Right lobe of liver (tissue), 6 donors: ENCODE results near the gene NFKBIL1. TPM values are rescaled to one million over a fixed set of nuclear protein-coding genes. Genes with fewer than 3 reads are reported as not detected.
"Not testable (repeated sequence)": the region's sequence is repeated elsewhere in the genome, so short reads cannot be mapped to it uniquely, and the experiment has no call there.

Experiments used
- ATAC-seq, 4 donors: fragments of 200-7000 bp; cut with Tn5 transposase; one replicate each; pipeline ENCODE4 v1.9.1; 2020; ENCODE audit warnings: mild to moderate bottlenecking in 4 of 4, moderate library complexity in 4 of 4
- DNase-seq, 3 donors: peaks; one replicate each; pipeline ENCODE4 v3.0.0-alpha.2; 2020
- H3K27ac ChIP-seq, 3 donors: fragments of 200-600 bp; one replicate each; pipeline ENCODE4 v1.8.0; 2022
- H3K27me3 ChIP-seq, 2 donors: fragments of 200-600 bp; one replicate each; pipeline ENCODE4 v1.8.0; 2022
- H3K36me3 ChIP-seq, 4 donors: fragments of 200-600 bp; sonication (generic) in 1 of 4; one replicate each; pipeline versions ENCODE4 v1.5.1 to v1.8.0; 2017 to 2022; ENCODE audit warnings: control low read depth in 1 of 4
- H3K4me1 ChIP-seq, 4 donors: fragments of 200-600 bp; sonication (generic) in 1 of 4; one replicate each; pipeline versions ENCODE4 v1.5.1 to v1.8.0; 2017 to 2022; ENCODE audit warnings: control low read depth in 1 of 4
- H3K4me3 ChIP-seq, 3 donors: fragments of 200-600 bp; one replicate each; pipeline ENCODE4 v1.8.0; 2022
- H3K9me3 ChIP-seq, 4 donors: fragments of 200-600 bp; sonication (generic) in 1 of 4; one replicate each; pipeline versions ENCODE4 v1.5.1 to v1.8.0; 2017 to 2022; ENCODE audit warnings: control low read depth in 1 of 4
- CTCF ChIP-seq, 4 donors: fragments of 200-600 bp in 3 of 4; fragments of 450-650 bp in 1 of 4; IDR thresholded peaks; one replicate each; pipeline versions ENCODE4 v1.5.1 to v1.8.0; 2016 to 2022; ENCODE audit warnings: antibody characterized with exemption in 4 of 4, mild to moderate bottlenecking in 2 of 4
- POLR2A ChIP-seq: fragments of 450-650 bp; IDR thresholded peaks from one replicate; pipeline ENCODE4 v1.6.1; 2017; ENCODE audit warnings: antibody characterized with exemption, mild to moderate bottlenecking
- WGBS: methylation state at CpG from one replicate; pipeline ENCODE4 v1.1.6; 2018; ENCODE audit warnings: low coverage, low lambda C conversion rate; ENCODE audit not compliant: insufficient coverage; ENCODE audit errors: missing lambda C conversion rate; 5-methylcytosine and 5-hydroxymethylcytosine counted together
- intact Hi-C, 2 donors: fragments of 100-400 bp; cut with DNase I; formaldehyde crosslinking; loops; one replicate each; pipeline versions ENCODE4 v1.11.2 to v1.14.1; 2022
- long read RNA-seq: library from polyadenylated mRNA; unstranded; transcript quantifications from one replicate; pipeline ENCODE4 v2.0.0, GENCODE V29; 2019
- total RNA-seq, 6 experiments: library from RNA; depleted of rRNA in 2 of 6; stranded (reverse); fragments of >200 nt in 2 of 6; fragmentation: NEBNext Ultra II Directional in 3 of 6; extraction: Animal tissue kit (Norgen Biotek cat#: 25700) in 3 of 6; gene quantifications; one replicate each; pipeline versions ENCODE4 v1.1.0 to v1.2.4, GENCODE V29; 2016 to 2023
- donor health status: DM: no; HTN: yes; CAD: no.
- donor health status: DM: no; HTN: no; CAD: no.
- donor health status: DM: no; HTN: no; CAD: no.
- donor health status: DM: no; HTN: yes; CAD: no.
- donor health status: DM: no; HTN: yes; CAD: no.

NFKBIL1 gene
- total RNA-seq: 10 to 100 TPM in 1 of 6 experiments, 1 to 10 TPM in 5; 7.5 to 10.2 (median 8.3) TPM
- long read RNA-seq, partial matches to known transcripts: 0 of 3 reads
- long read RNA-seq, other reads (novel, unspliced or antisense): 0 of 3 reads

GRCh38 chr6:31546958-31547726 is at the start of gene NFKBIL1:
Gene NFKBIL1 (plus strand): TSS chr6:31547608. CDS start chr6:31547695, 87 bp downstream.
- H3K4me3 ChIP-seq: peak within 1 kb of the TSS; percentile 32 to 61 (median 58)
- under 1% methylated on average over 25 of the region's 25 CpGs for WGBS
- DNase-seq (peak; percentile 94 to 96 (median 96)), ATAC-seq (peak; percentile 92 to 95 (median 94))
- no peaks in the 10 kb centered on the region for H3K27me3 ChIP-seq
- peaks cover 0 to 22% (median 2%) of the 10 kb centered on the region in 4 donors for H3K36me3 ChIP-seq
- TF ChIP-seq POLR2A (peak; percentile 37), CTCF (IDR thresholded peaks at IDR 0.05) (no peak)
- H3K4me1 ChIP-seq: peaks cover 0 to 16% (median 7%) of the 10 kb centered on the region in 4 donors
- H3K9me3 ChIP-seq: no peaks in the 10 kb centered on the region
- peak within 1 kb of the TSS; percentile 52 to 71 (median 68) for H3K27ac ChIP-seq
- intact Hi-C loops: loop anchor here in 1 of 2 donors (5.0 kb wide), 1 partner anchor 55 kb away; no protein-coding TSS in a partner anchor

- Histone ChIP-seq H3K27me3 (no peaks in the 10 kb centered on the region), H3K9me3 (no peaks in the 10 kb centered on the region), H3K27ac (no peak overlapping the region), H3K4me1 (no peaks in the 10 kb centered on the region), H3K36me3 (no peaks in the 10 kb centered on the region), H3K4me3 (no peak overlapping the region)
- TF ChIP-seq CTCF (IDR thresholded peaks at IDR 0.05): no peak
- TF ChIP-seq POLR2A: no peak
- DNase-seq (no peak), ATAC-seq (no peak)
- intact Hi-C loops: no loop called here
- WGBS: 19% methylated on average over 15 of the region's 21 CpGs
Observed at GRCh38 chr6:31498748-31499147, 48.7 kb upstream of the NFKBIL1 start.

- H3K9me3 ChIP-seq, H3K4me1 ChIP-seq, H3K27ac ChIP-seq, H3K36me3 ChIP-seq, DNase-seq, H3K4me3 ChIP-seq, ATAC-seq, H3K27me3 ChIP-seq, intact Hi-C loops: not testable (repeated sequence)
- WGBS: 100% methylated on average over 1 of the region's 2 CpGs
Observed at GRCh38 chr6:31499648-31500047, 47.8 kb upstream of the NFKBIL1 start.

GRCh38 chr6:31502586-31502985 is 44.8 kb upstream of the NFKBIL1 start:
- TF ChIP-seq CTCF (IDR thresholded peaks at IDR 0.05) (no peak), POLR2A (no peak)
- H3K4me1 ChIP-seq: no peaks in the 10 kb centered on the region
- H3K4me3 ChIP-seq: no peak overlapping the region
- DNase-seq (no peak), ATAC-seq (no peak)
- no peaks in the 10 kb centered on the region for H3K36me3 ChIP-seq
- intact Hi-C loops: no loop called here
- H3K27me3 ChIP-seq: no peaks in the 10 kb centered on the region
- H3K27ac ChIP-seq: no peak overlapping the region
- H3K9me3 ChIP-seq: no peaks in the 10 kb centered on the region

GRCh38 chr6:31509036-31509435 is 38.4 kb upstream of the NFKBIL1 start:
- intact Hi-C loops, ATAC-seq, H3K4me3 ChIP-seq, H3K9me3 ChIP-seq, H3K36me3 ChIP-seq, H3K4me1 ChIP-seq, H3K27ac ChIP-seq, DNase-seq, H3K27me3 ChIP-seq: not testable (repeated sequence)
- WGBS: no CpG with 5 or more reads among the region's 2 CpGs
